C4-2B (cell line): Measurements from ENCODE around the gene SPA17.

Experiments
- H3K27ac ChIP-seq: fragments of 450-650 bp; 2 replicates; pipeline ENCODE4 v1.5.1; 2017
- CTCF ChIP-seq: fragments of 450-650 bp; conservative IDR thresholded peaks from 2 replicates; pipeline ENCODE4 v1.5.1; 2017; ENCODE audit warnings: mild to moderate bottlenecking
- ZFX ChIP-seq: fragments of 450-650 bp; IDR thresholded peaks from 2 replicates; pipeline ENCODE4 v1.6.1; 2017

The SPA17 gene

GRCh38 chr11:124676386-124676785, 2.7 kb downstream of the SPA17 start:
- no peak for TF ChIP-seq ZFX
- no peak for TF ChIP-seq CTCF
- H3K27ac ChIP-seq, result no peak overlapping the region

GRCh38 chr11:124678416-124678815, 4.7 kb downstream of the SPA17 start:
- TF ChIP-seq CTCF (no peak), ZFX (no peak)
- H3K27ac ChIP-seq, result no peak overlapping the region

GRCh38 chr11:124681421-124681820, 7.7 kb downstream of the SPA17 start:
- TF ChIP-seq ZFX, result no peak
- TF ChIP-seq CTCF, result no peak
- no peak overlapping the region for H3K27ac ChIP-seq

GRCh38 chr11:124682443-124682842, 8.7 kb downstream of the SPA17 start:
- no peak overlapping the region for H3K27ac ChIP-seq
- TF ChIP-seq CTCF (no peak), ZFX (no peak)

- TF ChIP-seq ZFX (no peak), CTCF (no peak)
Observed at GRCh38 chr11:124693142-124693541, 19.4 kb downstream of the SPA17 start.

GRCh38 chr11:124699547-124699946, 25.8 kb downstream of the SPA17 start:
- no peak overlapping the region for H3K27ac ChIP-seq
- TF ChIP-seq ZFX, result no peak
- TF ChIP-seq CTCF, result no peak

More at GRCh38 chr11:124693142-124693541, 19.4 kb downstream of the SPA17 start:
- H3K27ac ChIP-seq, result no peak overlapping the region

- TF ChIP-seq ZFX (no peak), CTCF (no peak)
- H3K27ac ChIP-seq, result no peak overlapping the region
Observed at GRCh38 chr11:124700028-124700427, 26.3 kb downstream of the SPA17 start.

- H3K27ac ChIP-seq, result no peak overlapping the region
- TF ChIP-seq ZFX (no peak), CTCF (no peak)
Observed at GRCh38 chr11:124707829-124708228, 34.1 kb downstream of the SPA17 start.
